ENCODE results near the gene BRD9. TPM values are rescaled to one million over a fixed set of nuclear protein-coding genes. Genes with fewer than 3 reads are reported as not detected.

BRD9 gene
- total RNA-seq, 2 donors from 2014 or later = 15.0 to 16.1 TPM

GRCh38 chr5:820245-820644 is 72.4 kb downstream of the BRD9 start:
- no peak overlapping the region for H3K4me3 ChIP-seq
- H3K9me3 ChIP-seq = no peaks in the 10 kb centered on the region
- H3K27me3 ChIP-seq = no peaks in the 10 kb centered on the region
- no peak for TF ChIP-seq CTCF (IDR thresholded peaks at IDR 0.05)
- no peaks in the 10 kb centered on the region for H3K36me3 ChIP-seq
- DNase-seq (ENCODE audit: low spot score) = no peak
- no peak overlapping the region for H3K27ac ChIP-seq
- H3K4me1 ChIP-seq = no peaks in the 10 kb centered on the region

GRCh38 chr5:819078-819477 is 73.5 kb downstream of the BRD9 start:
- no peak for DNase-seq (ENCODE audit: low spot score)
- Histone ChIP-seq H3K4me1 (no peaks in the 10 kb centered on the region), H3K36me3 (no peaks in the 10 kb centered on the region), H3K27me3 (no peaks in the 10 kb centered on the region), H3K9me3 (no peaks in the 10 kb centered on the region), H3K4me3 (no peak overlapping the region), H3K27ac (no peak overlapping the region)
- TF ChIP-seq CTCF (IDR thresholded peaks at IDR 0.05) = no peak

- Histone ChIP-seq H3K27ac (no peak overlapping the region), H3K4me1 (no peaks in the 10 kb centered on the region), H3K36me3 (no peaks in the 10 kb centered on the region), H3K27me3 (no peaks in the 10 kb centered on the region), H3K9me3 (no peaks in the 10 kb centered on the region), H3K4me3 (no peak overlapping the region)
- no peak for TF ChIP-seq CTCF (IDR thresholded peaks at IDR 0.05)
- no peak for DNase-seq (ENCODE audit: low spot score)
Measured at GRCh38 chr5:816176-816575, 76.4 kb downstream of the BRD9 start.

- no peak for TF ChIP-seq CTCF (IDR thresholded peaks at IDR 0.05)
- H3K9me3 ChIP-seq = no peaks in the 10 kb centered on the region
- DNase-seq (ENCODE audit: low spot score) = no peak
- H3K27me3 ChIP-seq = no peaks in the 10 kb centered on the region
- no peak overlapping the region for H3K27ac ChIP-seq
- no peaks in the 10 kb centered on the region for H3K4me1 ChIP-seq
- no peak overlapping the region for H3K4me3 ChIP-seq
- no peaks in the 10 kb centered on the region for H3K36me3 ChIP-seq
Measured at GRCh38 chr5:815449-815848, 77.2 kb downstream of the BRD9 start.

Other genes with a start within 250 kb of the BRD9 start
- 10 to 100 TPM; 12.2 to 15.7 TPM for gene TPPP, start 199.4 kb downstream of the BRD9 start, total RNA-seq
- 1 to 10 TPM; 4.0 to 7.5 TPM for gene ZDHHC11B, start 108.1 kb downstream of the BRD9 start, total RNA-seq
- 10 to 100 TPM; 10.8 to 16.2 TPM for gene ZDHHC11, start 41.8 kb downstream of the BRD9 start, total RNA-seq
- gene TRIP13, start 83 bp upstream of the BRD9 start, total RNA-seq = under 1 TPM; 0.20 to 0.93 TPM
- 1 to 10 TPM; 2.4 to 2.8 TPM for gene NKD2, start 116.0 kb upstream of the BRD9 start, total RNA-seq
- gene SLC12A7, start 219.3 kb upstream of the BRD9 start, total RNA-seq = 10 to 100 TPM; 28.5 to 42.3 TPM

Measured in right atrium auricular region (tissue), 2 donors.